Cardiac septum (tissue), 1 donor: ENCODE measurements around the gene ART1. TPM values are rescaled to one million over a fixed set of nuclear protein-coding genes. Genes with fewer than 3 reads are reported as not detected.

ENCODE experiments used
- DNase-seq: peaks from one replicate; pipeline ENCODE4 v3.0.0-alpha.2; 2020; ENCODE audit warnings: low spot score
- intact Hi-C: fragments of 100-400 bp; cut with DNase I; formaldehyde crosslinking; loops from one replicate; pipeline ENCODE4 v1.14.0; 2022
- total RNA-seq: library from RNA; stranded (reverse); fragmentation: NEBNext Ultra II Directional; extraction: Animal tissue kit (Norgen Biotek cat#: 25700); gene quantifications from one replicate; pipeline ENCODE4 v1.2.1, GENCODE V29; 2021
- donor health status: DM: no; HTN: no; CAD: no.

Gene ART1
- total RNA-seq, 1 donor from 2014 or later = 1.3 TPM

DNA sequence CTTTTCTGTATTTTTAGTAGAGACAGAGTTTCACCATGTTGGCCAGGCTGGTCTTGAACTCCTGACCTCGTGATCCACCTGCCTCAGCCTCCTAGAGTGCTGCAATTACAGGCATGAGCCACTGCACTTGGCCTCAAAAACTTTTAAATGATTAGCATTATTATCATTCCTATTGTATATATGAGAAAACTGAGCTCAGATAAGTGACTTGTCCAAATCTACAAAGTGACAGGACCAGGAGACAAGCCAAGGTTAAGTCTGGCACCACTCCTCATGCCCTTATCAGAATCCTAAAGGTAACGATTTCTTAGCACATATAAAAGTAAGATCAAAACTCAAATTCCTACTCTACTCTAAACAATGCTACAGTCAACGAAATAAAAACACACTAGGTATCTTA, 58.5 kb downstream of the ART1 start:
- intact Hi-C loops = no loop called here
- DNase-seq = no peak

DNA sequence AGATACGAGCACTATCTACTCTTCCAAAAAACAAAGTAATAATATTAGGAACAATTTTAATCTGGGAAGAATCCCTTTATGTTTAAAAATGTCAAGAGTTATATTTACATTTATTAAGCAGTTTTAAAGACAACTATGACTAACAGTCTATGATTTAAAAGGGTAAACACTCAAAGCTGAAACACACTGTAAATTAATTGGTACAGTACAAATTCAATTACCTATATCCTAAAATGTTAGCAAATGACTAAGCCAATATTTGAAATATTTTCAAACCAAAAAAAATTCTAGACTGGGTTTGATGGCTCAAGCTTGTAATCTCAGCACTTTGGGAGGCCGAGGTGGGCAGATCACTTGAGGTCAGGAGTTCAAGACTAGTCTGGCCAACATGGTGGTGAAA, 62.2 kb downstream of the ART1 start:
- intact Hi-C loops = no loop called here

DNA sequence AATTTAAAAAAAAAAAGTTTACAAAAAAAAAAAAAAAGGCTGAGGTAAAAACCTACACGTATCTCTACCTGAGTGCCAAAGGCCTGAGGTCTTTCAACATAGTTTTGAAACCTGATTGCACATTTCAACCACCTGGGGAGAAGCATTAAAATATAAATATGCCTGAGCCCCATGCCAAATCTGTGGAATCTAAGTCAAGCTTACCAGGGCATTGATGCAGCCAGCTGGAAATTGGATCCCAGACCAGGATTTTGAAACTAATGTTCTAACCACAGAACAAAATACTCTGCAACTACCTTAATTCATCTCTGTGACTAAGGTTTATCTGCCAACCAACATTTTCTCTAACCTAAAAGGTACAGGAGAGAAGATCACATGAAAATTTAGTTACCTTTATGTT, 65.0 kb downstream of the ART1 start:
- no peak for DNase-seq
- intact Hi-C loops = no loop called here

More for the DNA sequence above, 62.2 kb downstream of the ART1 start:
- no peak for DNase-seq

DNA sequence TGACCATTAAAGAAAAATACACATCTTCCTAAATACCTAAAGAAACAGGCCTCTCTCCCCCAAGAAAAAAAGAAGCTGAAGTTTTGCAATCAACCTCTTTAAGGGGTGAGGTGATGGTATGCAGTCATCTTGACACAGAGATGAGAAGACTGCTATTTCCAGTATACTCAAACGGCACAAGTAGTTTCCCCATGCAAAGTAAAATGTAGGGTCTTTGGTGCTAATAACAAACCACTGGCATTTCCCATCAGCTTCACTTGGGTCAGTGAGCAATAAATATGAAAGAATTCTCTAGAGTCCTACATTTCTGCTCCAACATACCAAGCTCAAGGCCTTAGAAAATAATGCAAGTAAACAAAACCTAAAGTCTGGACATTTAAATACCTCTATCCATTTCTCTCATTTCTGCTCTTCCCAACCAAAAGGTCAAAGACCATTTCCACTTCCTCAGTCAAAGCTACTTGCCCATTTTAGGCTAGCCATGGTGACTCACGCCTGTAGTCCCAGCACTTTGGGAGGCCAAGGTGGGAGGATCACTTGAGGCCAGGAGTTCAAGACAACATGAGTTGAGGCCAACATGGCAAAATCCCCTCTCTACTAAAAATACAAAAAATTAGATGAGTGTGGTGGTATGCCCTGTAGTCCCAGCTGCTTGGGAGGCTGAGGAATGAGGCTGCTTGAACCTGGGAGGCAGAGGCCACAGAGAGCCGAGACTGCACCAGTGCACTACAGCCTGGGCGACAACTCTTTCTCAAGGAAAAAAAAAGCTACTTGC, 65.7 kb downstream of the ART1 start:
- intact Hi-C loops = no loop called here
- no peak for DNase-seq

DNA sequence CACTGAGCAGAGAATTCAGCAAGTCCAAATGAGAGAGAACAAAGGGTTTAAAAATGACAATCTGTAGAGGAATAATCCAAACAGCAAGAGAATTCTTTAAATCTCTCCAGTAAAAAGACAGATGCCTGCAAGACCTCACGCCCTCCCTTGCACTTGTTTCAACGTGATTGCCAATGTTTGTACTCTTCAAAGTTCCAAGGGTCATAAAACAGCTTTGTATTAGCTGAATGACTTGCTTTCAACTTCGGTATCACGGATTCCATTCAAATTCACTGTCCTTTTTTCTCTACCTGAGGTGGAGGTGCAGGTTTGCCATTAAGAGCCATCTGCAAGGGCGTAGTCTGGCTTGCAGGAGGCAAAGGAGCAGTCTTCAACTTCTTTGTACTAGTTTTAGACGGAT, 67.3 kb downstream of the ART1 start:
- DNase-seq = no peak

More for the DNA sequence above, 67.3 kb downstream of the ART1 start:
- intact Hi-C loops = no loop called here

Other genes starting within 250 kb of the ART1 start
- gene ART5, start 3.1 kb upstream of the ART1 start, total RNA-seq = 1.4 TPM
- 0.89 TPM for gene CHRNA10, start 26.3 kb downstream of the ART1 start, total RNA-seq
- gene NUP98, start 152.4 kb downstream of the ART1 start, total RNA-seq = 49.6 TPM
- 22.7 TPM for gene PGAP2, start 163.4 kb downstream of the ART1 start, total RNA-seq
- 27.5 TPM for gene RHOG, start 195.8 kb downstream of the ART1 start, total RNA-seq
- gene STIM1, start 210.5 kb downstream of the ART1 start, total RNA-seq = 40.4 TPM